Prostate gland (tissue), 2 donors: Measurements from ENCODE around the gene SYCE1. TPM values are rescaled to one million over a fixed set of nuclear protein-coding genes. Genes with fewer than 3 reads are reported as not detected.

Experiments
- DNase-seq: peaks from one replicate; pipeline ENCODE4 v3.0.0-alpha.2; 2019; ENCODE audit warnings: low spot score
- H3K27ac ChIP-seq, 2 donors: fragments of 200-600 bp; sonication (generic); 2 replicates each; pipeline ENCODE4 v1.5.1; 2017 to 2019
- H3K27me3 ChIP-seq: fragments of 200-600 bp; sonication (generic); replicated peaks from 2 replicates; pipeline ENCODE4 v1.5.1; 2019; ENCODE audit not compliant: insufficient read depth
- H3K36me3 ChIP-seq, 2 donors: fragments of 200-600 bp; sonication (generic); 1 replicate in 1 of 2; 2 replicates in 1 of 2; pipeline versions ENCODE4 v1.5.1 to v1.8.1; 2017 to 2019
- H3K4me1 ChIP-seq: fragments of 200-600 bp; sonication (generic); replicated peaks from 2 replicates; pipeline ENCODE4 v1.5.1; 2019
- H3K4me3 ChIP-seq, 2 donors: fragments of 200-600 bp; sonication (generic); 2 replicates each; pipeline ENCODE4 v1.5.1; 2017 to 2019
- H3K9me3 ChIP-seq: fragments of 200-600 bp; sonication (generic); 2 replicates; pipeline ENCODE4 v1.5.1; 2017
- POLR2A ChIP-seq: fragments of 450-650 bp; IDR thresholded peaks from one replicate; pipeline ENCODE4 v1.6.1; 2016; ENCODE audit warnings: antibody characterized with exemption, mild to moderate bottlenecking
- POLR2AphosphoS5 ChIP-seq: sonication (generic); formaldehyde crosslinking; IDR thresholded peaks from one replicate; pipeline ENCODE4 v1.6.1; 2017; ENCODE audit warnings: antibody characterized with exemption
- WGBS: methylation state at CpG from one replicate; pipeline ENCODE4 v1.1.5; 2018; 5-methylcytosine and 5-hydroxymethylcytosine counted together
- intact Hi-C: fragments of 100-400 bp; cut with DNase I; formaldehyde crosslinking; loops from one replicate; pipeline ENCODE4 v1.14.2; 2022
- total RNA-seq, 2 donors: library from RNA; depleted of rRNA; stranded (reverse); fragments of >200 nt; gene quantifications; one replicate each; pipeline ENCODE4 v1.1.0, GENCODE V29; 2016
- TF ChIP-seq, protein P1 (sequence below), 4 experiments: fragments of 200-600 bp in 2 of 4; fragments of 450-650 bp in 2 of 4; sonication (generic) in 2 of 4; IDR thresholded peaks; 1 replicate in 3 of 4; 2 replicates in 1 of 4; pipeline ENCODE4 v1.5.1; 2016 to 2019; ENCODE audit warnings: antibody characterized with exemption in 4 of 4, mild to moderate bottlenecking in 2 of 4, moderate library complexity in 2 of 4

Gene SYCE1, protein sequence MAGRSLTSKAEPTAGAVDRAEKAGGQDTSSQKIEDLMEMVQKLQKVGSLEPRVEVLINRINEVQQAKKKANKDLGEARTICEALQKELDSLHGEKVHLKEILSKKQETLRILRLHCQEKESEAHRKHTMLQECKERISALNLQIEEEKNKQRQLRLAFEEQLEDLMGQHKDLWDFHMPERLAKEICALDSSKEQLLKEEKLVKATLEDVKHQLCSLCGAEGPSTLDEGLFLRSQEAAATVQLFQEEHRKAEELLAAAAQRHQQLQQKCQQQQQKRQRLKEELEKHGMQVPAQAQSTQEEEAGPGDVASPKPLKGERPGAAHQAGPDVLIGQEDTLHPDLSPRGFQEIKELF
- total RNA-seq: 10 to 100 TPM in 1 of 2 donors, 1 to 10 TPM in 1; 1.7 to 12.3 TPM

DNA sequence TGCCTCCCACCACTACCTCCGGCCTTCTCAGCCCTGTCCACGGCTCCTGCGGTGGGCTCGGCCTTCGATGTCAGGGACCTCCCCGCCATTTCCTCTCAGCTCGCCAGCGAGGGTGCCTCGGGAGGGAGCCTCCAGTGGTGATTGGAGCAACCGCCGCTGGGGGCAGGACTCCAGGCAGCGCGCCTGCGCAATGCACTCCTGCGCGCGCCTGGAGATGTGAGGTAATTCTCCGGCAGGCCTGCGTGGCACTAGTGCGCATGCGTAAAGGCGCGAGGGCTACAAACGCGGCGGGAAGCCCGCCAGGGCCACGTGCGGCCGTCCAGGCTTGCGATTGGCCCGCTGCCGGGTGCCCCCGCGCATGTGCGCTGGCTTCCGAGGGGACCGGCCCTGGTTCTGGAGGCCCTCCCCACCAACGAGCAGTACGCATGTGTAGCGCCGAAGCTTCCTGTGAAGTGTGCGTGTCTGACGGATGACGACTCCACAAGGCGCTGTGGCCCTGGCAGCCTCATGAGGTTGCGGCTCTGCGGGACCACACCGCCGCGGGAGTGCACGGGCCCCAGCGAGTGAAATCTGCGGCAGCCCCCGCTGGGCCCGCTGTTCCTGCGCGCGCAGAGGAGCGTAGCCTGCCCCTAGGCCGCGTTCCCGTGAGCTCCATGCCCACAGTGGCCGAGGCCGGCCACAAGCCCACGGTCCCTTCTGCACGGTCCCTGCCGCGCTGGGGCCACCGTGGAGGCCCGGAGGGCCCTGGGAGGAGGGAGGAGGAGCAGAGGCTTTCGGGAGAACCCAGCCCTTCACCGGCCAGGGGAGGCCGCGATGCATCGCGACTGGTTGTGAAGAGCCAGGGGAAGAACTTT, at the start of gene SYCE1:
Gene SYCE1, minus strand, starts transcription at position 143 of the 854 bp plus-strand sequence. Its CDS starts 54 bp downstream, at position 89.
- WGBS: 64% methylated on average over 73 of the region's 77 CpGs
- Histone ChIP-seq H3K4me3 (peak within 1 kb of the TSS in 1 of 2 donors; percentile 38), H3K4me1 (no peaks in the 10 kb centered on the region), H3K27ac (peak within 1 kb of the TSS in 1 of 2 donors; percentile 69), H3K9me3 (no peaks in the 10 kb centered on the region), H3K27me3 (peaks cover 4% of the 10 kb centered on the region), H3K36me3 (no peaks in the 10 kb centered on the region)
- TF ChIP-seq POLR2AphosphoS5 (no peak), POLR2A (no peak)
- TF ChIP-seq, protein P1, sequence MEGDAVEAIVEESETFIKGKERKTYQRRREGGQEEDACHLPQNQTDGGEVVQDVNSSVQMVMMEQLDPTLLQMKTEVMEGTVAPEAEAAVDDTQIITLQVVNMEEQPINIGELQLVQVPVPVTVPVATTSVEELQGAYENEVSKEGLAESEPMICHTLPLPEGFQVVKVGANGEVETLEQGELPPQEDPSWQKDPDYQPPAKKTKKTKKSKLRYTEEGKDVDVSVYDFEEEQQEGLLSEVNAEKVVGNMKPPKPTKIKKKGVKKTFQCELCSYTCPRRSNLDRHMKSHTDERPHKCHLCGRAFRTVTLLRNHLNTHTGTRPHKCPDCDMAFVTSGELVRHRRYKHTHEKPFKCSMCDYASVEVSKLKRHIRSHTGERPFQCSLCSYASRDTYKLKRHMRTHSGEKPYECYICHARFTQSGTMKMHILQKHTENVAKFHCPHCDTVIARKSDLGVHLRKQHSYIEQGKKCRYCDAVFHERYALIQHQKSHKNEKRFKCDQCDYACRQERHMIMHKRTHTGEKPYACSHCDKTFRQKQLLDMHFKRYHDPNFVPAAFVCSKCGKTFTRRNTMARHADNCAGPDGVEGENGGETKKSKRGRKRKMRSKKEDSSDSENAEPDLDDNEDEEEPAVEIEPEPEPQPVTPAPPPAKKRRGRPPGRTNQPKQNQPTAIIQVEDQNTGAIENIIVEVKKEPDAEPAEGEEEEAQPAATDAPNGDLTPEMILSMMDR (IDR thresholded peaks at IDR 0.05): peak in 1 of 4 experiments; percentile 67
- DNase-seq: no peak
- intact Hi-C loops: no loop called here

GRCh38 chr10:133614830-133615580, 49.6 kb upstream of the SYCE1 start:
- no peak overlapping the region for H3K27ac ChIP-seq
- H3K4me3 ChIP-seq: no peak overlapping the region
- no peaks in the 10 kb centered on the region for H3K4me1 ChIP-seq
- TF ChIP-seq POLR2A (no peak), POLR2AphosphoS5 (no peak)
- TF ChIP-seq, protein P1 (IDR thresholded peaks at IDR 0.05): no peak
- no peaks in the 10 kb centered on the region for H3K36me3 ChIP-seq
- no peaks in the 10 kb centered on the region for H3K9me3 ChIP-seq
- H3K27me3 ChIP-seq: no peaks in the 10 kb centered on the region
- intact Hi-C loops: no loop called here
- no peak for DNase-seq
- 71% methylated on average over 10 of the region's 10 CpGs for WGBS

DNA sequence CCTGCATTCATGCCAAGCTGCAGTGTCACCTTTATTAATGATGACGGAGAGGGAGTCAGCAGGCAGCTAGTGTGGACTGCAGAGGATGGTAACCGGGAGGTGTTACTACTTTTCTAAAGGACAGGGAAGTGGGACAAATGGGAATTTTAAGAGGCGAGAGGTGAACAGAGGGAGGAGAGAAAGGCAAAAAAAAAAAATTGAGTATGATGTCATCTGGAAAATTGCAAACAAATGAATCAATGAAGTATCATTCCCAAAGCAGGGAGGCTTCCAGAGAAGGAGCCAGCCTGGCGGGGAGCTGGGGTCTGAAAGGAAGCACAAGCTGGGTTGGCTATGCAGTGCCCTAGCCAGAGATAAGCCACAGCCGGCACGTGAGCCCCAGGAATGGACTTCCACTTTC, 48.3 kb upstream of the SYCE1 start:
- intact Hi-C loops: no loop called here
- no peak overlapping the region for H3K27ac ChIP-seq
- H3K9me3 ChIP-seq: no peaks in the 10 kb centered on the region
- no peaks in the 10 kb centered on the region for H3K27me3 ChIP-seq
- H3K4me1 ChIP-seq: no peaks in the 10 kb centered on the region
- H3K36me3 ChIP-seq: no peaks in the 10 kb centered on the region
- DNase-seq: no peak
- H3K4me3 ChIP-seq: no peak overlapping the region
- WGBS: 56% methylated on average over 6 of the region's 6 CpGs
- TF ChIP-seq POLR2A (no peak), POLR2AphosphoS5 (no peak)
- TF ChIP-seq, protein P1 (IDR thresholded peaks at IDR 0.05): no peak

GRCh38 chr10:133611079-133611478, 45.7 kb upstream of the SYCE1 start:
- H3K36me3 ChIP-seq: no peaks in the 10 kb centered on the region
- no peaks in the 10 kb centered on the region for H3K9me3 ChIP-seq
- intact Hi-C loops: no loop called here
- TF ChIP-seq POLR2A: no peak
- TF ChIP-seq POLR2AphosphoS5: no peak
- TF ChIP-seq, protein P1 (IDR thresholded peaks at IDR 0.05): no peak
- no peak overlapping the region for H3K27ac ChIP-seq
- no peak overlapping the region for H3K4me3 ChIP-seq
- no peaks in the 10 kb centered on the region for H3K27me3 ChIP-seq
- no peak for DNase-seq
- WGBS: 66% methylated on average over 4 of the region's 4 CpGs
- no peaks in the 10 kb centered on the region for H3K4me1 ChIP-seq
